ENCODE measurements around the gene PIGU.

The PIGU gene

DNA sequence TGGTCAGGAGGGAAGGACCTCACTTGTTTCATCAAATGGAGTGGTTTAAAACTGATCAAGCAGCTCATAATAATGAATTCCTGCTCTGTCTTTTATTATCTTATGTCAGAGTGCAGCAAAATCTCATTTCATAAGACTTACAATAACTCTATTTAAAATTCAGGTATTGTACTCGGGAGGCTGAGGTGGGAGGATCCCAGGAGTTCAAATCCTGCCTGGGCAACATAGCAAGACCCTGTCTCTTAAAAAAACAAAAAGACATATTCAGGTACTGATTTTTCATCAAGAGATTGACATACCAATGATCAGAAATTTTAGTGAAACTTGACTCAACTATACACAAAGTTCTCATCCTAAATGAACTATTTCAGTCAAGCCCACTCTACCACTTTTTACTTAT, 166.3 kb downstream of the PIGU start:
- Histone ChIP-seq H3K9ac (ENCODE audit: low read depth in 1 of 2, low read length in 2 of 2) (no peak overlapping the region), H3K9me3 (ENCODE audit: control insufficient read depth in 1 of 2, low read length in 2 of 2) (no peaks in the 10 kb centered on the region), H3K4me3 (ENCODE audit: low read depth in 1 of 2, low read length in 2 of 2) (no peak overlapping the region), H3K27me3 (ENCODE audit: control insufficient read depth in 1 of 2, insufficient read depth in 2 of 2, low read length in 2 of 2) (no peaks in the 10 kb centered on the region), H3K27ac (ENCODE audit: low read depth, low read length) (no peak overlapping the region), H3K36me3 (ENCODE audit: control insufficient read depth in 1 of 2, insufficient read depth in 2 of 2, low read length in 2 of 2) (peaks cover 7 to 32% of the 10 kb centered on the region in 2 donors), H3K4me1 (ENCODE audit: control insufficient read depth in 1 of 2, insufficient read depth in 2 of 2, low read length in 2 of 2) (peaks cover 12 to 18% of the 10 kb centered on the region in 2 donors)
